Activated CD8-positive, alpha-beta T cell treated with anti-CD3 and anti-CD28 coated beads, Interleukin-2, amount 10 ng/mL, durations not matched to agents 7 days and 5 days (primary cell): ENCODE results near the gene ARID1B. TPM values are rescaled to one million over a fixed set of nuclear protein-coding genes. Genes with fewer than 3 reads are reported as not detected.

ENCODE experiments used
- ATAC-seq: fragments of 150-1000 bp; cut with Tn5 transposase; one replicate; pipeline ENCODE4 v1.10.0; 2021; ENCODE audit warnings: moderate library complexity
- CTCF ChIA-PET: fragments of 350-600 bp; sonication (Branson Sonifier 250); formaldehyde crosslinking; loops from one replicate; lab custom pipeline; 2021; ENCODE audit warnings: antibody characterized with exemption; lab: Charles Lee
- POLR2A ChIA-PET: fragments of 350-600 bp; sonication (Branson Sonifier 250); formaldehyde crosslinking; loops from one replicate; lab custom pipeline; 2021; ENCODE audit warnings: antibody characterized with exemption; lab: Charles Lee
- DNase-seq: peaks from one replicate; pipeline ENCODE4 v3.0.0-alpha.2; 2020
- H3K27ac Mint-ChIP-seq: one replicate; pipeline ENCODE4 v1.8.0; 2021; ENCODE audit warnings: mild to moderate bottlenecking, mixed read lengths
- H3K27me3 Mint-ChIP-seq: one replicate; pipeline ENCODE4 v1.8.0; 2021; ENCODE audit warnings: low read depth, mixed read lengths
- H3K36me3 Mint-ChIP-seq: one replicate; pipeline ENCODE4 v1.8.0; 2021; ENCODE audit warnings: low read depth, mixed read lengths
- H3K4me1 Mint-ChIP-seq: one replicate; pipeline ENCODE4 v1.8.0; 2021; ENCODE audit warnings: low read depth, mixed read lengths
- H3K4me3 Mint-ChIP-seq: one replicate; pipeline ENCODE4 v1.8.0; 2021; ENCODE audit warnings: mild to moderate bottlenecking, mixed read lengths
- H3K9me3 Mint-ChIP-seq: one replicate; pipeline ENCODE4 v1.8.0; 2022; ENCODE audit warnings: mixed read lengths; ENCODE audit not compliant: insufficient read depth
- total RNA-seq, 2 experiments: library from RNA; stranded (reverse); gene quantifications; one replicate each; pipeline ENCODE4 v1.2.3, GENCODE V29; 2021

ARID1B gene
- total RNA-seq, 2 experiments from 2014 or later = 60.9 to 62.4 TPM

GRCh38 chr6:156814036-156814581 lies 36.9 kb downstream of the ARID1B start:
- ChIA-PET CTCF (no interaction called here), POLR2A (no interaction called here)
- Mint-ChIP-seq H3K36me3 (peaks cover 14% of the 10 kb centered on the region), H3K9me3 (no peaks in the 10 kb centered on the region), H3K4me3 (no peak overlapping the region), H3K27me3 (no peaks in the 10 kb centered on the region), H3K27ac (no peak overlapping the region), H3K4me1 (peaks cover 22% of the 10 kb centered on the region)
- ATAC-seq (no peak), DNase-seq (no peak)

GRCh38 chr6:156816505-156816904 lies 39.3 kb downstream of the ARID1B start:
- no peak overlapping the region for H3K27ac Mint-ChIP-seq
- no peaks in the 10 kb centered on the region for H3K27me3 Mint-ChIP-seq
- DNase-seq (no peak), ATAC-seq (no peak)
- POLR2A ChIA-PET = interaction anchor here (0.7 kb wide), 1 partner anchor 366 kb away, joined by 3 read pairs; no protein-coding TSS in a partner anchor
- no peaks in the 10 kb centered on the region for H3K9me3 Mint-ChIP-seq
- CTCF ChIA-PET = no interaction called here
- H3K4me3 Mint-ChIP-seq = no peak overlapping the region
- peaks cover 19% of the 10 kb centered on the region for H3K4me1 Mint-ChIP-seq
- no peaks in the 10 kb centered on the region for H3K36me3 Mint-ChIP-seq

GRCh38 chr6:156820089-156820798 lies 43.1 kb downstream of the ARID1B start:
- peaks cover 38% of the 10 kb centered on the region for H3K4me1 Mint-ChIP-seq
- POLR2A ChIA-PET = interaction anchor here (0.8 kb wide), 1 partner anchor 42 kb away, joined by 3 read pairs; no protein-coding TSS in a partner anchor
- H3K27me3 Mint-ChIP-seq = no peaks in the 10 kb centered on the region

GRCh38 chr6:156821707-156822106 lies 44.5 kb downstream of the ARID1B start:
- peaks cover 43% of the 10 kb centered on the region for H3K4me1 Mint-ChIP-seq
- no peaks in the 10 kb centered on the region for H3K27me3 Mint-ChIP-seq
- CTCF ChIA-PET = no interaction called here
- POLR2A ChIA-PET = no interaction called here
- H3K27ac Mint-ChIP-seq = no peak overlapping the region
- ATAC-seq = no peak
- no peak overlapping the region for H3K4me3 Mint-ChIP-seq
- no peak for DNase-seq
- peaks cover 4% of the 10 kb centered on the region for H3K36me3 Mint-ChIP-seq
- H3K9me3 Mint-ChIP-seq = no peaks in the 10 kb centered on the region

More at GRCh38 chr6:156820089-156820798, 43.1 kb downstream of the ARID1B start:
- peaks cover 4% of the 10 kb centered on the region for H3K36me3 Mint-ChIP-seq
- ATAC-seq = no peak
- DNase-seq = no peak
- no peaks in the 10 kb centered on the region for H3K9me3 Mint-ChIP-seq
- no peak overlapping the region for H3K27ac Mint-ChIP-seq
- CTCF ChIA-PET = interaction anchor here (1.3 kb wide), 1 partner anchor 39 kb away, joined by 3 read pairs; no protein-coding TSS in a partner anchor
- no peak overlapping the region for H3K4me3 Mint-ChIP-seq

- H3K9me3 Mint-ChIP-seq = no peaks in the 10 kb centered on the region
- no peaks in the 10 kb centered on the region for H3K27me3 Mint-ChIP-seq
- ChIA-PET POLR2A (no interaction called here), CTCF (no interaction called here)
- ATAC-seq = no peak
- no peak overlapping the region for H3K4me3 Mint-ChIP-seq
- peaks cover 4% of the 10 kb centered on the region for H3K36me3 Mint-ChIP-seq
- DNase-seq = no peak
- H3K4me1 Mint-ChIP-seq = peaks cover 48% of the 10 kb centered on the region
- peak overlapping the region; percentile 48 for H3K27ac Mint-ChIP-seq
These were observed 45.6 kb downstream of the ARID1B start for GRCh38 chr6:156822747-156823206.

- peaks cover 55% of the 10 kb centered on the region for H3K4me1 Mint-ChIP-seq
- ChIA-PET CTCF (interaction anchor here (0.6 kb wide), 1 partner anchor 28 kb away, joined by 3 read pairs; no protein-coding TSS in a partner anchor), POLR2A (no interaction called here)
- no peak for DNase-seq
- no peaks in the 10 kb centered on the region for H3K27me3 Mint-ChIP-seq
- H3K4me3 Mint-ChIP-seq = no peak overlapping the region
- H3K27ac Mint-ChIP-seq = no peak overlapping the region
- no peak for ATAC-seq
- peaks cover 6% of the 10 kb centered on the region for H3K36me3 Mint-ChIP-seq
- H3K9me3 Mint-ChIP-seq = no peaks in the 10 kb centered on the region
These were observed 47.0 kb downstream of the ARID1B start for GRCh38 chr6:156824142-156824541.

GRCh38 chr6:156825475-156825874 lies 48.3 kb downstream of the ARID1B start:
- POLR2A ChIA-PET = no interaction called here
- DNase-seq = no peak
- H3K4me3 Mint-ChIP-seq = no peak overlapping the region
- H3K36me3 Mint-ChIP-seq = peaks cover 13% of the 10 kb centered on the region
- no peak overlapping the region for H3K27ac Mint-ChIP-seq
- ATAC-seq = no peak
- H3K4me1 Mint-ChIP-seq = peaks cover 47% of the 10 kb centered on the region
- H3K9me3 Mint-ChIP-seq = no peaks in the 10 kb centered on the region
- CTCF ChIA-PET = no interaction called here
- H3K27me3 Mint-ChIP-seq = no peaks in the 10 kb centered on the region

GRCh38 chr6:156826290-156826955 lies 49.2 kb downstream of the ARID1B start:
- POLR2A ChIA-PET = no interaction called here

GRCh38 chr6:156827382-156827781 lies 50.2 kb downstream of the ARID1B start:
- Mint-ChIP-seq H3K27me3 (no peaks in the 10 kb centered on the region), H3K36me3 (peaks cover 19% of the 10 kb centered on the region), H3K4me3 (no peak overlapping the region), H3K4me1 (peaks cover 33% of the 10 kb centered on the region), H3K9me3 (no peaks in the 10 kb centered on the region), H3K27ac (no peak overlapping the region)
- DNase-seq (no peak), ATAC-seq (no peak)
- CTCF ChIA-PET = no interaction called here
- POLR2A ChIA-PET = interaction anchor here (0.6 kb wide), 1 partner anchor 42 kb away, joined by 6 read pairs; no protein-coding TSS in a partner anchor

More at GRCh38 chr6:156826290-156826955, 49.2 kb downstream of the ARID1B start:
- DNase-seq = no peak
- CTCF ChIA-PET = no interaction called here
- H3K4me3 Mint-ChIP-seq = no peak overlapping the region
- H3K9me3 Mint-ChIP-seq = no peaks in the 10 kb centered on the region
- ATAC-seq = no peak
- H3K27ac Mint-ChIP-seq = no peak overlapping the region
- peaks cover 41% of the 10 kb centered on the region for H3K4me1 Mint-ChIP-seq
- no peaks in the 10 kb centered on the region for H3K27me3 Mint-ChIP-seq
- H3K36me3 Mint-ChIP-seq = peaks cover 18% of the 10 kb centered on the region

- Mint-ChIP-seq H3K4me1 (peaks cover 29% of the 10 kb centered on the region), H3K27me3 (no peaks in the 10 kb centered on the region), H3K4me3 (no peak overlapping the region), H3K9me3 (no peaks in the 10 kb centered on the region), H3K36me3 (peaks cover 20% of the 10 kb centered on the region), H3K27ac (no peak overlapping the region)
- ChIA-PET CTCF (no interaction called here), POLR2A (no interaction called here)
- peak; percentile 49 for ATAC-seq
- no peak for DNase-seq
These were observed 51.1 kb downstream of the ARID1B start for GRCh38 chr6:156828280-156828703.

- peaks cover 21% of the 10 kb centered on the region for H3K4me1 Mint-ChIP-seq
- peaks cover 20% of the 10 kb centered on the region for H3K36me3 Mint-ChIP-seq
- ATAC-seq (no peak), DNase-seq (no peak)
- no peak overlapping the region for H3K4me3 Mint-ChIP-seq
- ChIA-PET CTCF (no interaction called here), POLR2A (no interaction called here)
- no peaks in the 10 kb centered on the region for H3K27me3 Mint-ChIP-seq
- H3K9me3 Mint-ChIP-seq = no peaks in the 10 kb centered on the region
- H3K27ac Mint-ChIP-seq = no peak overlapping the region
These were observed 52.9 kb downstream of the ARID1B start for GRCh38 chr6:156830126-156830525.

GRCh38 chr6:156832231-156832647 lies 55.1 kb downstream of the ARID1B start:
- peaks cover 11% of the 10 kb centered on the region for H3K4me1 Mint-ChIP-seq
- ATAC-seq (no peak), DNase-seq (no peak)
- H3K27ac Mint-ChIP-seq = no peak overlapping the region
- CTCF ChIA-PET = interaction anchor here (0.8 kb wide), 1 partner anchor 139 kb away, joined by 3 read pairs; no protein-coding TSS in a partner anchor
- no peaks in the 10 kb centered on the region for H3K9me3 Mint-ChIP-seq
- H3K27me3 Mint-ChIP-seq = no peaks in the 10 kb centered on the region
- H3K4me3 Mint-ChIP-seq = no peak overlapping the region
- H3K36me3 Mint-ChIP-seq = peaks cover 23% of the 10 kb centered on the region
- POLR2A ChIA-PET = no interaction called here
